Measurements from ENCODE around the gene AQP3.

AQP3 gene

GRCh38 chr9:33426843-33427293 is 20.5 kb downstream of the AQP3 start:
- TF ChIP-seq REST (IDR thresholded peaks at IDR 0.05; ENCODE audit: insufficient read depth in 1 of 2, low read depth in 2 of 2, low read length in 2 of 2) (no peak), POLR2AphosphoS5 (IDR thresholded peaks at IDR 0.05; ENCODE audit: low read depth, low read length) (no peak), TAF1 (IDR thresholded peaks at IDR 0.05; ENCODE audit: borderline replicate concordance, insufficient read depth, low read length) (no peak), FOXP2 (optimal IDR thresholded peaks at IDR 0.05; ENCODE audit: borderline replicate concordance, extremely low read depth, extremely low read length, insufficient read depth) (no peak), SIN3A (IDR thresholded peaks at IDR 0.05; ENCODE audit: borderline replicate concordance, insufficient read depth, low read length) (no peak)

GRCh38 chr9:33425128-33425533 is 22.3 kb downstream of the AQP3 start:
- TF ChIP-seq REST (IDR thresholded peaks at IDR 0.05; ENCODE audit: insufficient read depth in 1 of 2, low read depth in 2 of 2, low read length in 2 of 2), result no peak
- TF ChIP-seq FOXP2 (optimal IDR thresholded peaks at IDR 0.05; ENCODE audit: borderline replicate concordance, extremely low read depth, extremely low read length, insufficient read depth), result no peak
- TF ChIP-seq POLR2AphosphoS5 (IDR thresholded peaks at IDR 0.05; ENCODE audit: low read depth, low read length), result no peak
- TF ChIP-seq SIN3A (IDR thresholded peaks at IDR 0.05; ENCODE audit: borderline replicate concordance, insufficient read depth, low read length), result no peak
- no peak for TF ChIP-seq TAF1 (IDR thresholded peaks at IDR 0.05; ENCODE audit: borderline replicate concordance, insufficient read depth, low read length)

GRCh38 chr9:33419708-33420303 is 27.6 kb downstream of the AQP3 start:
- TF ChIP-seq FOXP2 (optimal IDR thresholded peaks at IDR 0.05; ENCODE audit: borderline replicate concordance, extremely low read depth, extremely low read length, insufficient read depth) (no peak), SIN3A (IDR thresholded peaks at IDR 0.05; ENCODE audit: borderline replicate concordance, insufficient read depth, low read length) (no peak), TAF1 (IDR thresholded peaks at IDR 0.05; ENCODE audit: borderline replicate concordance, insufficient read depth, low read length) (no peak), REST (IDR thresholded peaks at IDR 0.05; ENCODE audit: insufficient read depth in 1 of 2, low read depth in 2 of 2, low read length in 2 of 2) (no peak), POLR2AphosphoS5 (IDR thresholded peaks at IDR 0.05; ENCODE audit: low read depth, low read length) (no peak)

- no peak for TF ChIP-seq TAF1 (IDR thresholded peaks at IDR 0.05; ENCODE audit: borderline replicate concordance, insufficient read depth, low read length)
- TF ChIP-seq POLR2AphosphoS5 (IDR thresholded peaks at IDR 0.05; ENCODE audit: low read depth, low read length), result no peak
- TF ChIP-seq FOXP2 (optimal IDR thresholded peaks at IDR 0.05; ENCODE audit: borderline replicate concordance, extremely low read depth, extremely low read length, insufficient read depth), result no peak
- TF ChIP-seq REST (IDR thresholded peaks at IDR 0.05; ENCODE audit: insufficient read depth in 1 of 2, low read depth in 2 of 2, low read length in 2 of 2), result no peak
- TF ChIP-seq SIN3A (IDR thresholded peaks at IDR 0.05; ENCODE audit: borderline replicate concordance, insufficient read depth, low read length), result no peak
Measured at GRCh38 chr9:33418090-33418489, 29.3 kb downstream of the AQP3 start.
